Keratinocyte (primary cell): ENCODE measurements around the gene ERBIN. TPM values are rescaled to one million over a fixed set of nuclear protein-coding genes. Genes with fewer than 3 reads are reported as not detected.
"Not testable (repeated sequence)": the region's sequence is repeated elsewhere in the genome, so short reads cannot be mapped to it uniquely, and the experiment has no call there.

Source experiments
- DNase-seq: peaks from one replicate; pipeline ENCODE4 v3.0.0-alpha.2; 2011; ENCODE audit warnings: low read depth, missing footprints, low spot score
- FAIRE-seq: peaks from 2 replicates; lab custom pipeline; 2011; peaks lifted over from hg19 to GRCh38; lab: Jason Lieb, UNC
- H2AFZ ChIP-seq: 2 replicates; pipeline ENCODE4 v1.6.0; 2012; ENCODE audit warnings: low read length, control low read depth, inconsistent platforms; ENCODE audit not compliant: control insufficient read depth
- H3K27ac ChIP-seq: 2 replicates; pipeline ENCODE4 v1.5.1; 2011; ENCODE audit warnings: low read length; ENCODE audit not compliant: control insufficient read depth, insufficient read depth
- H3K27me3 ChIP-seq: 3 replicates; pipeline ENCODE4 v1.6.0; 2011; ENCODE audit warnings: low read length; ENCODE audit not compliant: control insufficient read depth, insufficient read depth; ENCODE audit errors: extremely low read depth
- H3K36me3 ChIP-seq, 2 experiments: 2 replicates in 1 of 2; 3 replicates in 1 of 2; pipeline ENCODE4 v1.5.1; 2011; ENCODE audit warnings: low read length in 2 of 2, mild to moderate bottlenecking in 1 of 2; ENCODE audit not compliant: control insufficient read depth in 2 of 2, insufficient read depth in 2 of 2; ENCODE audit errors: extremely low read depth in 1 of 2
- H3K4me1 ChIP-seq: 3 replicates; pipeline ENCODE4 v1.5.1; 2011; ENCODE audit warnings: low read length; ENCODE audit not compliant: control insufficient read depth, insufficient read depth; ENCODE audit errors: extremely low read depth
- H3K4me2 ChIP-seq: 3 replicates; pipeline ENCODE4 v1.6.0; 2011; ENCODE audit warnings: low read depth, low read length; ENCODE audit not compliant: control insufficient read depth, insufficient read depth; ENCODE audit errors: extremely low read depth
- H3K4me3 ChIP-seq, 3 experiments: fragments of 200-600 bp in 1 of 3; sonication (generic) in 1 of 3; 2 replicates in 2 of 3; 3 replicates in 1 of 3; pipeline ENCODE4 v1.5.1; 2011 to 2016; ENCODE audit warnings: low read length in 3 of 3, mild to moderate bottlenecking in 3 of 3, control low read depth in 2 of 3, inconsistent platforms in 1 of 3, low read depth in 1 of 3, mixed read lengths in 1 of 3, mixed run types in 1 of 3, moderate library complexity in 1 of 3; ENCODE audit not compliant: control insufficient read depth in 2 of 3, insufficient read depth in 2 of 3; ENCODE audit errors: extremely low read depth in 1 of 3
- H3K79me2 ChIP-seq: 2 replicates; pipeline ENCODE4 v1.6.0; 2012; ENCODE audit warnings: low read length; ENCODE audit not compliant: control insufficient read depth, insufficient read depth
- H3K9ac ChIP-seq: 3 replicates; pipeline ENCODE4 v1.6.0; 2011; ENCODE audit warnings: low read length; ENCODE audit not compliant: control insufficient read depth, insufficient read depth; ENCODE audit errors: extremely low read depth
- H3K9me1 ChIP-seq: 3 replicates; pipeline ENCODE4 v1.6.0; 2011; ENCODE audit warnings: low read length; ENCODE audit not compliant: control insufficient read depth, insufficient read depth; ENCODE audit errors: extremely low read depth
- H3K9me3 ChIP-seq: 2 replicates; pipeline ENCODE4 v1.5.1; 2012; ENCODE audit warnings: low read depth, low read length; ENCODE audit not compliant: control insufficient read depth
- H4K20me1 ChIP-seq: 3 replicates; pipeline ENCODE4 v1.6.0; 2011; ENCODE audit warnings: low read length; ENCODE audit not compliant: control insufficient read depth, insufficient read depth; ENCODE audit errors: extremely low read depth
- CTCF ChIP-seq, 3 experiments: IDR thresholded peaks in 1 of 3; conservative IDR thresholded peaks in 1 of 3; optimal IDR thresholded peaks in 1 of 3; 2 replicates in 2 of 3; 3 replicates in 1 of 3; pipeline versions ENCODE3 to v1.5.1; 2011; ENCODE audit warnings: low read length in 3 of 3, mild to moderate bottlenecking in 3 of 3, moderate library complexity in 2 of 3, control low read depth in 1 of 3, inconsistent platforms in 1 of 3; ENCODE audit not compliant: insufficient read depth in 2 of 3; ENCODE audit errors: extremely low read depth in 1 of 3
- EZH2 ChIP-seq: IDR thresholded peaks from one replicate; pipeline ENCODE4 v1.6.1; 2012; ENCODE audit warnings: inconsistent platforms, mild to moderate bottlenecking, low read length, moderate library complexity
- dilution Hi-C: fragments of 300-500 bp; cut with MboI; formaldehyde crosslinking; loops from one replicate; pipeline ENCODE4 v1.7.0; 2020; ENCODE audit warnings: low sequenced_read_pairs; ENCODE audit not compliant: extremely low pct_ligation_motif_present
- polyA plus RNA-seq, 5 experiments: library from polyadenylated mRNA; depleted of rRNA in 3 of 5; stranded (reverse) in 3 of 5; stranded (forward) in 1 of 5; unstranded in 1 of 5; fragments of >200 nt; gene quantifications; 1 replicate in 1 of 5; 2 replicates in 3 of 5; 3 replicates in 1 of 5; pipeline versions ENCODE4 v1.2.1 to v1.2.3, GENCODE V29; 2011 to 2012; ENCODE audit warnings: missing spikeins in 2 of 5, low read depth in 1 of 5, low replicate concordance in 1 of 5

ERBIN gene
- polyA plus RNA-seq, 1 donor (not counting 4 experiments of a cell fraction or from before 2014, with no cell fraction given), result 30.6 TPM

DNA sequence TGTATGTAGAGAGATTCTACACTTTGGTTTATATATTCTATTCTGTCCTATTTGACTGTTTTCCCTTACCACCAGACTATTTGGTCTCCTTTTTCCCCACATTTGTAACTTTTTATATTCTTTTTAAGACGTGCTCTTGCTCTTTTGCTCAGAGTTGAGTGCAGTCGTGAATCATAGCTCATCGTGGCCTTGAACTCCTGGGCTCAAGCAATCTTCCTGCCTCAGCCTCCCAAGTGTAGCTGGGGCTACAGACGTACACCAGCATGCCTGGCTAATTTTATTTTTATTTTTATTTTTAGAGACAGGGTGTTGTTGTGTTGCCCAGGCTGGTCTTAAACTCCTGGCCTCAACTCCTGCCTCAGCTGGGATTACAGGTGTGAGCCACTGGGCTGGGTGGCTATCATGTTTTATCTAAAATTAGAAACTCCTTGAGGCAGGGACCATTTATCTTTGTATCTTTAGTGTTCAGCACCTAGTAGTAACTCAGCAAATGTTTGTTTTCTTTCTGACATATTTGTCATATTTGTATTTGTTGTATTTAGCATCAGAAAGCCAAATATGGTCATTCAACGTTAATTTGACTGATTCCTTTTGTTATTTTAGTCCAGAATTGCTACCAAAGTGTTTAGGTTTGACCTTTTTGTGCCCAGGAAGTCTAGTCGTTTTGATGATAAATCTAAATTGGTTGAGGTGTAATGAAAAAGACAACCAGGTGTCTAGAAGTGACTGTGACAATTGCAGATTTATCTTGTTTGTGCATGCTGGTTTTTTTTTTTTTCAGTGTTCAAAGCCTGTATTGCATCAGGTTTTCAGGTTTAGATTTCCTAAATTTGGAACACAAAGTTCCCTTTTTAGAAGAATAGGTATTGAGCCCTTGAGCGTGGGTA, 44.3 kb downstream of the ERBIN start:
- H3K9me3 ChIP-seq, result no peaks in the 10 kb centered on the region
- no peak overlapping the region for H2AFZ ChIP-seq
- FAIRE-seq (no peak), DNase-seq (no peak)
- peaks cover 26% of the 10 kb centered on the region for H3K4me1 ChIP-seq
- H3K4me2 ChIP-seq, result peak overlapping the region; percentile 63
- H3K36me3 ChIP-seq, result no peaks in the 10 kb centered on the region
- no peak overlapping the region for H3K9ac ChIP-seq
- H3K4me3 ChIP-seq, result no peak overlapping the region
- peaks cover 95% of the 10 kb centered on the region for H3K79me2 ChIP-seq
- H3K27me3 ChIP-seq, result no peaks in the 10 kb centered on the region
- H3K27ac ChIP-seq, result no peak overlapping the region
- H3K9me1 ChIP-seq, result no peaks in the 10 kb centered on the region
- dilution Hi-C loops, result no loop called here
- no peak for TF ChIP-seq EZH2
- no peak for TF ChIP-seq CTCF (optimal IDR thresholded peaks at IDR 0.05 in 1 of 3, IDR thresholded peaks at IDR 0.05 in 1 of 3, conservative IDR thresholded peaks at IDR 0.05 in 1 of 3; ENCODE audit: extremely low read depth in 1 of 3, insufficient read depth in 2 of 3, low read length in 3 of 3)
- H4K20me1 ChIP-seq, result peaks cover 8% of the 10 kb centered on the region

GRCh38 chr5:65971643-65972042, 45.3 kb downstream of the ERBIN start:
- Histone ChIP-seq H4K20me1 (peaks cover 8% of the 10 kb centered on the region), H2AFZ (no peak overlapping the region), H3K9me3 (no peaks in the 10 kb centered on the region), H3K27me3 (no peaks in the 10 kb centered on the region), H3K36me3 (no peaks in the 10 kb centered on the region), H3K27ac (no peak overlapping the region), H3K9ac (no peak overlapping the region), H3K4me2 (no peak overlapping the region), H3K9me1 (no peaks in the 10 kb centered on the region), H3K4me3 (no peak overlapping the region), H3K4me1 (peaks cover 24% of the 10 kb centered on the region), H3K79me2 (peaks cover 92% of the 10 kb centered on the region)
- no peak for TF ChIP-seq EZH2
- no peak for TF ChIP-seq CTCF (optimal IDR thresholded peaks at IDR 0.05 in 1 of 3, IDR thresholded peaks at IDR 0.05 in 1 of 3, conservative IDR thresholded peaks at IDR 0.05 in 1 of 3; ENCODE audit: extremely low read depth in 1 of 3, insufficient read depth in 2 of 3, low read length in 3 of 3)
- DNase-seq, result no peak
- dilution Hi-C loops, result no loop called here
- FAIRE-seq, result no peak

DNA sequence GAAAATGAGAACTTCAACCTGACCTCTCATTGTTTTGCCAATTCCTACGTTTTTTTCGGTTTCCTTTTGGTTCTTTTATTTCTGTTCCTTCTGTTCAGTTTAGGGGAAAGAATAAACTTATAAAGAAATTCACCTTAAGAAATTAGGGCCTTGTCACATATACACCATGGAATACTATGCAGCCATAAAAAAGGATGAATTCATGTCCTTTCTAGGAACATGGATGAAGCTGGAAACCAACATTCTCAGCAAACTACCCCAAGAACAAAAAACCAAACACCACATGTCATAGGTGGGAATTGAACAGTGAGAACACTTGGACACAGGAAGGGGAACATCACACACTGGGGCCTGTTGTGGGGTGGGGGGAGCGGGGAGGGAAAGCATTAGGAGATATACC, 46.5 kb downstream of the ERBIN start:
- Histone ChIP-seq H3K4me1 (peaks cover 12% of the 10 kb centered on the region), H3K79me2 (peaks cover 82% of the 10 kb centered on the region)
- H3K27me3 ChIP-seq, H3K9me3 ChIP-seq, H2AFZ ChIP-seq, H4K20me1 ChIP-seq, H3K36me3 ChIP-seq, H3K4me2 ChIP-seq, H3K4me3 ChIP-seq, H3K9ac ChIP-seq, DNase-seq, dilution Hi-C loops, H3K27ac ChIP-seq, H3K9me1 ChIP-seq, FAIRE-seq: not testable (repeated sequence)
